ENCODE results near the gene GALNT13.

The GALNT13 gene

DNA sequence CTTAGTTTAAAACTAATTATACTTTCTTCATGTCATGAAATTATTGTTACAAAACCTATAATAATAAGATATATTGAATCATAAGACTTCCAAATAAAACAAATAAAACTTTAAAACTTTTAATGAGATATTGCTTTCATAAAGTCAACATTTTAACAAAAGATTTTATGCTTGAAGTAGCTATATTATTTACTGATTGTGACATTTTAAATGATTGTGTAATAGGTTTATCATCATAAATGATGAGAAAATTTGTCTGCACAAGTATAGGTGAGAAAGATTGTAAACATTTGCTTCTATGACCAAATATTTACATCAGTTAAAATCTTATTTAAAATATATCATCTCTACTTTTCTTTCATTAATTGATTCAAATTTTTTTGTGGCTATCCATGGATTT, 5.1 kb upstream of the GALNT13 start:
- Histone ChIP-seq H3K9me3 (ENCODE audit: insufficient read depth, low read length) (no peaks in the 10 kb centered on the region), H3F3A (ENCODE audit: insufficient read depth) (no peaks in the 10 kb centered on the region)

DNA sequence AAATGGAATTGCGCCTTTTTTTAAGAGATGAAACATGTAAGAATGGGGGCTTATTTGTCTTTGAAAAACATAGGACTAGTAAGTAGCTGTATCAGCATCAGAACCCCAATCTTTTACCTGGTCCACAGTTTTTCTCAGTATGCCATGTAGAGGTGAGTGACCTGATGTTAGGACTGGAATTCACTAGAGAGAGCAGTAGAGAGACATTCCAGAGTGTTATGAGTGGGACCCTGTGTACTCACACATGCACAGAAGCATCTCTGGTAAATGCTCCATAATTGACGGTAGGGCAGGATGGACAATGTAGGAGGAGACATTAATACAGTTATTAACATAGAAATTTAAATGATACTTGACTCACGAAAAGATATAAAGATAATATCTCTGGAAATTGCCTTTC, 1.4 kb upstream of the GALNT13 start:
- no peak for TF ChIP-seq EZH2phosphoT487 (conservative IDR thresholded peaks at IDR 0.05; ENCODE audit: low read length)
- TF ChIP-seq, protein P1, sequence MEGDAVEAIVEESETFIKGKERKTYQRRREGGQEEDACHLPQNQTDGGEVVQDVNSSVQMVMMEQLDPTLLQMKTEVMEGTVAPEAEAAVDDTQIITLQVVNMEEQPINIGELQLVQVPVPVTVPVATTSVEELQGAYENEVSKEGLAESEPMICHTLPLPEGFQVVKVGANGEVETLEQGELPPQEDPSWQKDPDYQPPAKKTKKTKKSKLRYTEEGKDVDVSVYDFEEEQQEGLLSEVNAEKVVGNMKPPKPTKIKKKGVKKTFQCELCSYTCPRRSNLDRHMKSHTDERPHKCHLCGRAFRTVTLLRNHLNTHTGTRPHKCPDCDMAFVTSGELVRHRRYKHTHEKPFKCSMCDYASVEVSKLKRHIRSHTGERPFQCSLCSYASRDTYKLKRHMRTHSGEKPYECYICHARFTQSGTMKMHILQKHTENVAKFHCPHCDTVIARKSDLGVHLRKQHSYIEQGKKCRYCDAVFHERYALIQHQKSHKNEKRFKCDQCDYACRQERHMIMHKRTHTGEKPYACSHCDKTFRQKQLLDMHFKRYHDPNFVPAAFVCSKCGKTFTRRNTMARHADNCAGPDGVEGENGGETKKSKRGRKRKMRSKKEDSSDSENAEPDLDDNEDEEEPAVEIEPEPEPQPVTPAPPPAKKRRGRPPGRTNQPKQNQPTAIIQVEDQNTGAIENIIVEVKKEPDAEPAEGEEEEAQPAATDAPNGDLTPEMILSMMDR (IDR thresholded peaks at IDR 0.05; ENCODE audit: insufficient read depth, low read length, poor library complexity, severe bottlenecking), result no peak
- H3K4me2 ChIP-seq (ENCODE audit: low read depth, low read length, poor library complexity, severe bottlenecking), result no peak overlapping the region
- H3F3A ChIP-seq (ENCODE audit: insufficient read depth), result no peaks in the 10 kb centered on the region
- no peaks in the 10 kb centered on the region for H3K79me2 ChIP-seq (ENCODE audit: insufficient read depth, low read length)
- H4K20me1 ChIP-seq (ENCODE audit: low read depth, low read length), result no peaks in the 10 kb centered on the region
- H2AFZ ChIP-seq (ENCODE audit: low read depth, low read length, severe bottlenecking), result no peak overlapping the region
- no peaks in the 10 kb centered on the region for H3K27me3 ChIP-seq (ENCODE audit: low read length)
- no peak overlapping the region for H3K9ac ChIP-seq (ENCODE audit: low read length)
- H3K4me3 ChIP-seq (ENCODE audit: insufficient read depth, low read length, poor library complexity, severe bottlenecking), result no peak overlapping the region
- H3K36me3 ChIP-seq (ENCODE audit: low read length), result no peaks in the 10 kb centered on the region
- no peak overlapping the region for H3K27ac ChIP-seq (ENCODE audit: low read depth, low read length)
- no peaks in the 10 kb centered on the region for H3K9me2 ChIP-seq (replicated peaks; ENCODE audit: insufficient read depth, low read length)
- no peaks in the 10 kb centered on the region for H3K9me3 ChIP-seq (ENCODE audit: insufficient read depth, low read length)

More for the DNA sequence above, 5.1 kb upstream of the GALNT13 start:
- H3K4me2 ChIP-seq (ENCODE audit: low read depth, low read length, poor library complexity, severe bottlenecking), result no peak overlapping the region
- no peaks in the 10 kb centered on the region for H3K9me2 ChIP-seq (replicated peaks; ENCODE audit: insufficient read depth, low read length)
- no peaks in the 10 kb centered on the region for H3K36me3 ChIP-seq (ENCODE audit: low read length)
- no peaks in the 10 kb centered on the region for H3K27me3 ChIP-seq (ENCODE audit: low read length)
- H4K20me1 ChIP-seq (ENCODE audit: low read depth, low read length), result no peaks in the 10 kb centered on the region
- H2AFZ ChIP-seq (ENCODE audit: low read depth, low read length, severe bottlenecking), result no peak overlapping the region
- no peaks in the 10 kb centered on the region for H3K79me2 ChIP-seq (ENCODE audit: insufficient read depth, low read length)
- TF ChIP-seq EZH2phosphoT487 (conservative IDR thresholded peaks at IDR 0.05; ENCODE audit: low read length), result no peak
- TF ChIP-seq, protein P1 (IDR thresholded peaks at IDR 0.05; ENCODE audit: insufficient read depth, low read length, poor library complexity, severe bottlenecking), result no peak
- no peak overlapping the region for H3K27ac ChIP-seq (ENCODE audit: low read depth, low read length)
- H3K9ac ChIP-seq (ENCODE audit: low read length), result no peak overlapping the region
- no peak overlapping the region for H3K4me3 ChIP-seq (ENCODE audit: insufficient read depth, low read length, poor library complexity, severe bottlenecking)

DNA sequence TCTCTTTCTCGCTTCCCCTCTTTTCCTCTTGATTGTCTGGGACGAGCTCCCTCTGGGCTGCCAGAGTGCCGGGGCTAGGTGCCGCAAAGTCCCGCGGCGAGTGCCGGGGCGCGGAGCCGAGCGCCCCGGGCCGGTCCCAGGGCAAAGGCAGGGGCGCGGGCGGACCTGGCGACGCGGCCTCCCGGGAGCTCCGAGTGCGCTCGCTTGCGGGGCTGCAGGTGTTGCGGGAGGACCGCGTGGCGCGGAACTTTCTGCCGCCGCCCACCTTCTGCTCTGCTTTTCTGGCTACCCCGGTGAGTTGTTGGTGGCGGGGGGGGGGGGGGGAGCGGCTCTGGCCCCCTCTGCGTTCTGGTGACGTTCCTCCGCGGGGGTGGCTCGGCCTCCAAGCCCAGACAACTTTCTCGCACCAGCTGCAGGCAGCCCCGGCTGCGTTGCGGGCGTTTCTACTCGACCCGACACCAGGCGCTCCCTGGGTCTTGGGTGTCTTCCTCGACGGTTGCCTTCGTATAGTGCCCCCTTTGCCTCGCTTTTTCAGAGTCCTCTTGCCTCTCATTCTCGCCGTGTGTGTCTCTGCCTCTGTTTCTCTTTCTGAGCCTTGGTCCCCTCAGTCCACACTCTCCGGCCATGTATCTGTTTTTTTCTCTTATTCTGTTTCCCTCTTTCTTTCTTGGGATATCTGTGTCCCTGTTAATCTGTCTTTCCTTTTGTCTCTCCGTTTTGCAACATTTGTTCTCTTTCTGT, 759 bp downstream of the GALNT13 start:
- Histone ChIP-seq H3K9me2 (replicated peaks; ENCODE audit: insufficient read depth, low read length) (no peaks in the 10 kb centered on the region), H3K79me2 (ENCODE audit: insufficient read depth, low read length) (no peaks in the 10 kb centered on the region), H3K4me2 (ENCODE audit: low read depth, low read length, poor library complexity, severe bottlenecking) (no peak overlapping the region), H3K9ac (ENCODE audit: low read length) (no peak overlapping the region), H3K36me3 (ENCODE audit: low read length) (no peaks in the 10 kb centered on the region), H3K27ac (ENCODE audit: low read depth, low read length) (no peak overlapping the region), H2AFZ (ENCODE audit: low read depth, low read length, severe bottlenecking) (no peak overlapping the region), H3K4me3 (ENCODE audit: insufficient read depth, low read length, poor library complexity, severe bottlenecking) (no peak overlapping the region), H3F3A (ENCODE audit: insufficient read depth) (no peaks in the 10 kb centered on the region), H4K20me1 (ENCODE audit: low read depth, low read length) (no peaks in the 10 kb centered on the region), H3K27me3 (ENCODE audit: low read length) (no peaks in the 10 kb centered on the region), H3K9me3 (ENCODE audit: insufficient read depth, low read length) (no peaks in the 10 kb centered on the region)
- TF ChIP-seq EZH2phosphoT487 (conservative IDR thresholded peaks at IDR 0.05; ENCODE audit: low read length), result no peak
- TF ChIP-seq, protein P1 (IDR thresholded peaks at IDR 0.05; ENCODE audit: insufficient read depth, low read length, poor library complexity, severe bottlenecking), result no peak

Data from SU-DHL-6 (cell line).